GM10248 (cell line): ENCODE data around the gene API5.

ENCODE experiments used
- CTCF ChIA-PET: fragments of 300-600 bp; sonication (Branson Sonifier 250); formaldehyde crosslinking; extraction: SDS; loops from one replicate; lab custom pipeline; 2021; ENCODE audit warnings: antibody characterized with exemption; lab: Yijun Ruan, JAX
- POLR2A ChIA-PET: fragments of 350-650 bp; sonication (Branson Sonifier 250); formaldehyde crosslinking; extraction: SDS; loops from one replicate; lab custom pipeline; 2020; ENCODE audit warnings: antibody characterized with exemption; lab: Yijun Ruan, JAX
- DNase-seq: peaks from one replicate; pipeline ENCODE4 v3.0.0; 2012; ENCODE audit errors: extremely low spot score
- CTCF ChIP-seq: IDR thresholded peaks from 2 replicates; pipeline ENCODE4 v1.5.1; 2012; ENCODE audit warnings: mild to moderate bottlenecking, low read depth; ENCODE audit errors: extremely low read depth, missing control alignments, control extremely low read depth

The API5 gene

GRCh38 chr11:43382614-43383013 lies 70.8 kb downstream of the API5 start:
- CTCF ChIA-PET, result interaction anchor here (1.0 kb wide), 1 partner anchor 10 kb away, joined by 3 read pairs; no protein-coding TSS in a partner anchor
- DNase-seq, result no peak
- TF ChIP-seq CTCF, result no peak
- POLR2A ChIA-PET, result no interaction called here

- ChIA-PET POLR2A (no interaction called here), CTCF (interaction anchor here (1.3 to 1.4 kb wide), 2 partner anchors 12 to 15 kb away, joined by 3 read pairs; no protein-coding TSS in a partner anchor)
- no peak for TF ChIP-seq CTCF
- no peak for DNase-seq
Measured at GRCh38 chr11:43384393-43384792, 72.6 kb downstream of the API5 start.

- CTCF ChIA-PET, result interaction anchor here (0.7 kb wide), 1 partner anchor 10 kb away, joined by 3 read pairs; no protein-coding TSS in a partner anchor
- no peak for DNase-seq
- POLR2A ChIA-PET, result no interaction called here
- TF ChIP-seq CTCF, result no peak
Measured at GRCh38 chr11:43392713-43393112, 80.9 kb downstream of the API5 start.

- POLR2A ChIA-PET, result no interaction called here
- CTCF ChIA-PET, result no interaction called here
- DNase-seq, result no peak
- TF ChIP-seq CTCF, result no peak
Measured at GRCh38 chr11:43393765-43394355, 82.1 kb downstream of the API5 start.
